Endothelial cell of umbilical vein (primary cell): ENCODE results near the gene LLGL2. TPM values are rescaled to one million over a fixed set of nuclear protein-coding genes. Genes with fewer than 3 reads are reported as not detected.

Experiments used
- BruUV-seq: library from RNA; stranded (reverse); fragments of 400-500 nt; replicated peaks from 2 replicates; lab custom pipeline; 2021; lab: Mats Ljungman, UMichigan
- CTCF ChIA-PET: fragments of 300-600, 350-600 bp; sonication (Branson Sonifier 250); formaldehyde crosslinking; loops from one replicate; lab custom pipeline; 2021; ENCODE audit warnings: antibody characterized with exemption, inconsistent platforms; lab: Charles Lee
- POLR2A ChIA-PET: fragments of 300-600, 350-600 bp; sonication (Branson Sonifier 250); formaldehyde crosslinking; loops from one replicate; lab custom pipeline; 2021; ENCODE audit warnings: antibody characterized with exemption, inconsistent platforms; lab: Charles Lee
- DNase-seq: peaks from one replicate; pipeline ENCODE4 v3.0.0-alpha.2; 2011; ENCODE audit warnings: low read depth, low spot score
- FAIRE-seq: peaks from 2 replicates; lab custom pipeline; 2011; peaks lifted over from hg19 to GRCh38; lab: Jason Lieb, UNC
- H2AFZ ChIP-seq: 2 replicates; pipeline ENCODE4 v1.6.0; 2012; ENCODE audit warnings: low read depth, low read length, control low read depth, inconsistent platforms
- H3K27ac ChIP-seq: 2 replicates; pipeline ENCODE4 v1.5.1; 2011; ENCODE audit warnings: low read depth, mild to moderate bottlenecking, control low read depth, low read length, moderate library complexity; ENCODE audit not compliant: insufficient read depth
- H3K27me3 ChIP-seq, 2 experiments: 2 replicates each; pipeline versions ENCODE4 v1.6.0 to v1.6.1; 2011; ENCODE audit warnings: low read length in 2 of 2, mixed read lengths in 1 of 2; ENCODE audit not compliant: control insufficient read depth in 2 of 2, insufficient read depth in 2 of 2
- H3K36me3 ChIP-seq, 2 experiments: 2 replicates in 1 of 2; 3 replicates in 1 of 2; pipeline ENCODE4 v1.5.1; 2011; ENCODE audit warnings: low read length in 2 of 2, mild to moderate bottlenecking in 1 of 2, moderate library complexity in 1 of 2; ENCODE audit not compliant: control insufficient read depth in 2 of 2, insufficient read depth in 2 of 2; ENCODE audit errors: extremely low read depth in 1 of 2
- H3K4me1 ChIP-seq: 3 replicates; pipeline ENCODE4 v1.5.1; 2011; ENCODE audit warnings: mild to moderate bottlenecking, low read length; ENCODE audit not compliant: control insufficient read depth, insufficient read depth; ENCODE audit errors: extremely low read depth
- H3K4me2 ChIP-seq: 2 replicates; pipeline ENCODE4 v1.6.1; 2011; ENCODE audit warnings: low read length, control low read depth, mixed read lengths; ENCODE audit not compliant: insufficient read depth
- H3K4me3 ChIP-seq, 3 experiments: fragments of 200-600 bp in 1 of 3; sonication (generic), shearing (Covaris generic) in 1 of 3; replicated peaks in 1 of 3; 2 replicates each; pipeline ENCODE4 v1.5.1; 2011 to 2016; ENCODE audit warnings: control low read depth in 3 of 3, low read length in 3 of 3, mild to moderate bottlenecking in 2 of 3, inconsistent platforms in 1 of 3, low read depth in 1 of 3, moderate library complexity in 1 of 3; ENCODE audit not compliant: insufficient read depth in 1 of 3
- H3K79me2 ChIP-seq: 2 replicates; pipeline ENCODE4 v1.6.0; 2012; ENCODE audit warnings: low read length, inconsistent platforms; ENCODE audit not compliant: control insufficient read depth, insufficient read depth
- H3K9ac ChIP-seq: replicated peaks from 2 replicates; pipeline ENCODE3; 2011; ENCODE audit warnings: low read length, control low read depth; ENCODE audit not compliant: insufficient read depth; ENCODE audit errors: extremely low read depth
- H3K9me1 ChIP-seq: replicated peaks from 3 replicates; pipeline ENCODE4 v1.6.0; 2011; ENCODE audit warnings: mild to moderate bottlenecking, low read length; ENCODE audit not compliant: control insufficient read depth, insufficient read depth; ENCODE audit errors: extremely low read depth
- H3K9me3 ChIP-seq: replicated peaks from 2 replicates; pipeline ENCODE4 v1.5.1; 2012; ENCODE audit warnings: low read length, inconsistent platforms; ENCODE audit not compliant: control insufficient read depth, insufficient read depth
- H4K20me1 ChIP-seq: replicated peaks from 2 replicates; pipeline ENCODE3; 2011; ENCODE audit warnings: mild to moderate bottlenecking, low read length; ENCODE audit not compliant: control insufficient read depth, insufficient read depth; ENCODE audit errors: extremely low read depth
- CTCF ChIP-seq, 2 donors: IDR thresholded peaks; 1 replicate in 1 of 2; 2 replicates in 1 of 2; pipeline ENCODE4 v1.5.1; 2011; ENCODE audit warnings: low read length in 2 of 2, mild to moderate bottlenecking in 2 of 2, moderate library complexity in 2 of 2, control low read depth in 1 of 2, inconsistent platforms in 1 of 2, low read depth in 1 of 2; ENCODE audit not compliant: insufficient read depth in 1 of 2; ENCODE audit errors: extremely low read depth in 1 of 2
- EZH2 ChIP-seq: IDR thresholded peaks from 2 replicates; pipeline ENCODE4 v1.6.1; 2012; ENCODE audit warnings: borderline replicate concordance, low read depth, mild to moderate bottlenecking, moderate library complexity, low read length, inconsistent platforms; ENCODE audit not compliant: severe bottlenecking
- FOS ChIP-seq: IDR thresholded peaks from 2 replicates; pipeline ENCODE4 v1.6.1; 2011; ENCODE audit warnings: mild to moderate bottlenecking, low read length, moderate library complexity, borderline replicate concordance; ENCODE audit not compliant: insufficient read depth
- GATA2 ChIP-seq: IDR thresholded peaks from 2 replicates; pipeline ENCODE4 v1.7.0; 2011; ENCODE audit warnings: low read depth, mild to moderate bottlenecking, moderate library complexity, mixed read lengths, low read length; ENCODE audit not compliant: insufficient read length, insufficient read depth
- JUN ChIP-seq: IDR thresholded peaks from 2 replicates; pipeline ENCODE4 v1.6.1; 2011; ENCODE audit warnings: borderline replicate concordance, low read depth; ENCODE audit not compliant: insufficient read length, insufficient read depth
- MYC ChIP-seq: IDR thresholded peaks from one replicate; pipeline ENCODE4 v1.6.1; 2011; ENCODE audit warnings: mild to moderate bottlenecking, low read depth, low read length
- POLR2A ChIP-seq: IDR thresholded peaks from 2 replicates; pipeline ENCODE4 v1.6.1; 2012; ENCODE audit warnings: low read depth, mild to moderate bottlenecking, control low read depth, low read length
- POLR2AphosphoS5 ChIP-seq: IDR thresholded peaks from 2 replicates; pipeline ENCODE4 v1.6.1; 2012; ENCODE audit warnings: low read depth, mild to moderate bottlenecking, control low read depth, low read length, moderate library complexity; ENCODE audit not compliant: insufficient read depth
- dilution Hi-C: fragments of 300-500 bp; cut with MboI; formaldehyde crosslinking; loops from one replicate; pipeline ENCODE4 v1.15.0; 2019; ENCODE audit warnings: low sequenced_read_pairs; ENCODE audit not compliant: extremely low pct_ligation_motif_present
- intact Hi-C: fragments of 100-400 bp; cut with micrococcal nuclease; formaldehyde crosslinking; loops from one replicate; pipeline ENCODE4 v1.10.0; 2022
- polyA plus RNA-seq, 4 experiments: library from polyadenylated mRNA; depleted of rRNA in 3 of 4; stranded (reverse) in 3 of 4; unstranded in 1 of 4; fragments of >200 nt; gene quantifications; 2 replicates each; pipeline versions ENCODE4 v1.2.1 to v1.2.3, GENCODE V29; 2011 to 2012; ENCODE audit warnings: missing spikeins in 1 of 4
- total RNA-seq: library from RNA; stranded (reverse); gene quantifications from 2 replicates; pipeline ENCODE4 v1.2.3, GENCODE V29; 2021
- TF ChIP-seq, protein P1 (sequence below): IDR thresholded peaks from 2 replicates; pipeline ENCODE4 v1.6.1; 2011; ENCODE audit not compliant: insufficient read depth, insufficient read length

Gene LLGL2
- total and polyA plus RNA-seq, 2 donors (not counting 3 experiments of a cell fraction or from before 2014, with no cell fraction given) = 5.3 to 5.4 TPM

GRCh38 chr17:75564195-75564594 lies 38.7 kb downstream of the LLGL2 start:
- FAIRE-seq (no peak), DNase-seq (no peak)
- Histone ChIP-seq H3K36me3 (no peaks in the 10 kb centered on the region), H3K27me3 (no peaks in the 10 kb centered on the region), H3K9me3 (no peaks in the 10 kb centered on the region), H3K79me2 (no peaks in the 10 kb centered on the region), H4K20me1 (no peaks in the 10 kb centered on the region), H3K4me3 (no peak overlapping the region), H3K4me2 (no peak overlapping the region), H2AFZ (no peak overlapping the region), H3K4me1 (no peaks in the 10 kb centered on the region), H3K9ac (no peak overlapping the region), H3K9me1 (no peaks in the 10 kb centered on the region), H3K27ac (no peak overlapping the region)
- POLR2A ChIA-PET = no interaction called here
- CTCF ChIA-PET = no interaction called here
- intact Hi-C loops (no loop called here), dilution Hi-C loops (no loop called here)
- TF ChIP-seq MYC = no peak
- BruUV-seq = no TSS peak

DNA sequence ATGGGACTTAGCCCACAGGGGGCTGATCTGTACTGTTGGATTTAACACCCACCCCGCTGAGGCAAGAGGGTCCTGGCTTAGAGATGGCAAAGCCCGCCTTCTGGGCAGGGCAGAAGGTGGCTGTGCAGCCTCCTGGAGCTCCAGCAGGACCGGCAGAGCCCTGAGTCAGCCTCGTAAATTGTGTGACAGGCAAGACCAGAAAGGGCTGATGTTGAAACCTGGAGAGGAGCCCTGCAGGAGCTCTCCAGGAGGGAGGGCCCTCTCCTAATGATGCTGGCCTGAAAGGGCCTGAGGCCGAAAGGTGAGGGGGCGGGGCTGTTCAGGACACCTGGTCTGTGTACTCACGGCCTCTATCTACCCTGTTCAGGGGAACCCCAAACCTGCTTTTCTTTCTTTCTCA lies 39.6 kb downstream of the LLGL2 start:
- H4K20me1 ChIP-seq = no peaks in the 10 kb centered on the region
- H3K9me3 ChIP-seq = no peaks in the 10 kb centered on the region
- no peak overlapping the region for H3K4me3 ChIP-seq
- H3K27me3 ChIP-seq = no peaks in the 10 kb centered on the region
- ChIA-PET POLR2A (no interaction called here), CTCF (no interaction called here)
- BruUV-seq = no TSS peak
- H3K4me2 ChIP-seq = no peak overlapping the region
- no peak overlapping the region for H2AFZ ChIP-seq
- H3K36me3 ChIP-seq = no peaks in the 10 kb centered on the region
- H3K4me1 ChIP-seq = no peaks in the 10 kb centered on the region
- intact Hi-C loops (no loop called here), dilution Hi-C loops (no loop called here)
- H3K9me1 ChIP-seq = no peaks in the 10 kb centered on the region
- FAIRE-seq = no peak
- no peak overlapping the region for H3K9ac ChIP-seq
- no peak overlapping the region for H3K27ac ChIP-seq
- TF ChIP-seq CTCF (IDR thresholded peaks at IDR 0.05; ENCODE audit: extremely low read depth in 1 of 2, insufficient read depth in 1 of 2, low read depth in 1 of 2, low read length in 2 of 2) = no peak
- TF ChIP-seq MYC = no peak
- TF ChIP-seq POLR2A = no peak
- TF ChIP-seq POLR2AphosphoS5 = no peak
- TF ChIP-seq GATA2 = no peak
- no peak for TF ChIP-seq JUN
- TF ChIP-seq EZH2 = no peak
- TF ChIP-seq, protein P1, sequence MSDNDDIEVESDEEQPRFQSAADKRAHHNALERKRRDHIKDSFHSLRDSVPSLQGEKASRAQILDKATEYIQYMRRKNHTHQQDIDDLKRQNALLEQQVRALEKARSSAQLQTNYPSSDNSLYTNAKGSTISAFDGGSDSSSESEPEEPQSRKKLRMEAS = no peak
- no peak for TF ChIP-seq FOS
- H3K79me2 ChIP-seq = no peaks in the 10 kb centered on the region
- no peak for DNase-seq
